Common myeloid progenitor, CD34-positive (primary cell): ENCODE data around the gene VTI1A.

Experiments
- CTCF ChIA-PET: fragments of 350-600 bp; sonication (Branson Sonifier 250); formaldehyde crosslinking; loops from one replicate; lab custom pipeline; 2021; ENCODE audit warnings: antibody characterized with exemption; lab: Charles Lee
- POLR2A ChIA-PET: fragments of 350-600 bp; sonication (Branson Sonifier 250); formaldehyde crosslinking; loops from one replicate; lab custom pipeline; 2021; ENCODE audit warnings: antibody characterized with exemption; lab: Charles Lee
- DNase-seq, 3 donors: peaks; one replicate each; pipeline versions ENCODE4 v3.0.0 to v3.0.0-alpha.2; 2013
- H3K27ac ChIP-seq, 2 experiments: 1 replicate in 1 of 2; 2 replicates in 1 of 2; pipeline ENCODE4 v1.7.0; 2013; ENCODE audit warnings: inconsistent platforms in 2 of 2, low read length in 2 of 2, mild to moderate bottlenecking in 2 of 2, low read depth in 1 of 2, moderate library complexity in 1 of 2; ENCODE audit not compliant: severe bottlenecking in 2 of 2, insufficient read depth in 1 of 2, poor library complexity in 1 of 2
- H3K27me3 ChIP-seq, 5 experiments: replicated peaks in 2 of 5; 1 replicate in 3 of 5; 2 replicates in 2 of 5; pipeline versions ENCODE4 v1.6.1 to v1.7.0; 2013; ENCODE audit warnings: low read length in 4 of 5, mild to moderate bottlenecking in 2 of 5, moderate library complexity in 2 of 5, inconsistent platforms in 1 of 5; ENCODE audit not compliant: insufficient read depth in 5 of 5, control insufficient read depth in 4 of 5
- H3K36me3 ChIP-seq, 4 experiments: 1 replicate in 2 of 4; 2 replicates in 2 of 4; pipeline versions ENCODE4 v1.6.1 to v1.7.0; 2013; ENCODE audit warnings: low read length in 3 of 4, control low read depth in 1 of 4, mild to moderate bottlenecking in 1 of 4; ENCODE audit not compliant: control insufficient read depth in 4 of 4, insufficient read depth in 4 of 4
- H3K4me1 ChIP-seq, 4 experiments: 1 replicate in 3 of 4; 2 replicates in 1 of 4; pipeline versions ENCODE4 v1.6.1 to v1.7.1; 2013; ENCODE audit warnings: low read length in 3 of 4, mild to moderate bottlenecking in 3 of 4, control low read depth in 1 of 4, inconsistent platforms in 1 of 4, moderate library complexity in 1 of 4; ENCODE audit not compliant: control insufficient read depth in 4 of 4, insufficient read depth in 4 of 4; ENCODE audit errors: control extremely low read depth in 1 of 4
- H3K4me3 ChIP-seq, 7 experiments: 1 replicate in 4 of 7; 2 replicates in 3 of 7; pipeline versions ENCODE4 v1.5.1 to v1.7.0; 2013; ENCODE audit warnings: mild to moderate bottlenecking in 7 of 7, low read length in 6 of 7, moderate library complexity in 6 of 7, inconsistent platforms in 2 of 7, low read depth in 2 of 7, control low read depth in 1 of 7; ENCODE audit not compliant: insufficient read depth in 4 of 7, control insufficient read depth in 1 of 7; ENCODE audit errors: extremely low read depth in 1 of 7
- H3K9me3 ChIP-seq, 5 experiments: 1 replicate in 4 of 5; 2 replicates in 1 of 5; pipeline versions ENCODE4 v1.6.1 to v1.7.1; 2013; ENCODE audit warnings: low read length in 4 of 5, mild to moderate bottlenecking in 2 of 5, inconsistent platforms in 1 of 5, low read depth in 1 of 5, moderate library complexity in 1 of 5; ENCODE audit not compliant: control insufficient read depth in 4 of 5, insufficient read depth in 2 of 5; ENCODE audit errors: control extremely low read depth in 1 of 5
- WGBS: methylation state at CpG from one replicate; pipeline ENCODE4 v1.1.5; 2013; ENCODE audit not compliant: insufficient coverage; 5-methylcytosine and 5-hydroxymethylcytosine counted together

Gene VTI1A

GRCh38 chr10:112447620-112447928 is 559 bp downstream of the VTI1A start:
- POLR2A ChIA-PET: interaction anchor here (0.6 kb wide), 1 partner anchor 15 kb away, joined by 6 read pairs; no protein-coding TSS in a partner anchor
- WGBS: 0% methylated on average over 5 of the region's 10 CpGs

GRCh38 chr10:112448888-112449287 is 1.9 kb downstream of the VTI1A start:
- ChIA-PET POLR2A (no interaction called here), CTCF (interaction anchor here (0.6 to 1.7 kb wide), 3 partner anchors 23 to 127 kb away, joined by 3 to 5 read pairs (median 4); no protein-coding TSS in a partner anchor)
- peaks cover 14 to 28% (median 18%) of the 10 kb centered on the region in 4 experiments for H3K4me1 ChIP-seq
- WGBS: 80% methylated on average over 2 of the region's 4 CpGs
- H3K27ac ChIP-seq: no peak overlapping the region
- H3K36me3 ChIP-seq: peaks cover 5 to 14% (median 7%) of the 10 kb centered on the region in 4 experiments
- peak in 2 of 3 donors; percentile 21 for DNase-seq
- H3K27me3 ChIP-seq: no peaks in the 10 kb centered on the region
- peaks cover 0 to 5% (median 0%) of the 10 kb centered on the region in 5 experiments for H3K9me3 ChIP-seq
- H3K4me3 ChIP-seq: no peak overlapping the region

More at GRCh38 chr10:112447620-112447928, 559 bp downstream of the VTI1A start:
- peak in 1 of 3 donors; percentile 59 for DNase-seq
- Histone ChIP-seq H3K27ac (peak overlapping the region; percentile 95 to 98), H3K4me3 (peak overlapping the region; percentile 88 to 100 (median 99)), H3K9me3 (no peaks in the 10 kb centered on the region), H3K27me3 (no peaks in the 10 kb centered on the region), H3K36me3 (peaks cover 7 to 21% (median 9%) of the 10 kb centered on the region in 4 experiments), H3K4me1 (peaks cover 14 to 28% (median 18%) of the 10 kb centered on the region in 4 experiments)
- CTCF ChIA-PET: interaction anchor here (0.9 to 1.8 kb wide), 5 partner anchors 9 to 28 kb away, joined by 3 to 4 read pairs (median 4); no protein-coding TSS in a partner anchor

GRCh38 chr10:112454910-112455779 is 8.1 kb downstream of the VTI1A start:
- ChIA-PET POLR2A (no interaction called here), CTCF (interaction anchor here (1.0 to 1.8 kb wide), 3 partner anchors 8 to 19 kb away, joined by 3 to 6 read pairs (median 4); partner anchors contain the start of genes VTI1A and ZDHHC6)
- no peak overlapping the region for H3K27ac ChIP-seq
- H3K9me3 ChIP-seq: peaks cover 0 to 5% (median 0%) of the 10 kb centered on the region in 5 experiments
- no peaks in the 10 kb centered on the region for H3K27me3 ChIP-seq
- no peak overlapping the region for H3K4me3 ChIP-seq
- H3K4me1 ChIP-seq: no peaks in the 10 kb centered on the region
- 100% methylated on average over 1 of the region's 3 CpGs for WGBS
- H3K36me3 ChIP-seq: peaks cover 0 to 3% (median 0%) of the 10 kb centered on the region in 4 experiments
- no peak for DNase-seq

GRCh38 chr10:112456533-112456932 is 9.5 kb downstream of the VTI1A start:
- peak in 2 of 3 donors; percentile 41 to 49 for DNase-seq
- no CpG with 5 or more reads among the region's 2 CpGs for WGBS
- POLR2A ChIA-PET: no interaction called here

GRCh38 chr10:112460366-112460765 is 13.4 kb downstream of the VTI1A start:
- POLR2A ChIA-PET: interaction anchor here (0.5 kb wide), 1 partner anchor 10 kb away, joined by 4 read pairs; no protein-coding TSS in a partner anchor
- CTCF ChIA-PET: interaction anchor here (1.8 kb wide), 1 partner anchor 12 kb away, joined by 11 read pairs; no protein-coding TSS in a partner anchor
- H3K27ac ChIP-seq: no peak overlapping the region
- H3K9me3 ChIP-seq: peaks cover 0 to 4% (median 2%) of the 10 kb centered on the region in 5 experiments
- H3K4me1 ChIP-seq: no peaks in the 10 kb centered on the region
- H3K27me3 ChIP-seq: no peaks in the 10 kb centered on the region
- no peak for DNase-seq
- no peak overlapping the region for H3K4me3 ChIP-seq
- no CpG with 5 or more reads among the region's 2 CpGs for WGBS
- peaks cover 6 to 17% (median 12%) of the 10 kb centered on the region in 4 experiments for H3K36me3 ChIP-seq

More at GRCh38 chr10:112456533-112456932, 9.5 kb downstream of the VTI1A start:
- Histone ChIP-seq H3K27me3 (no peaks in the 10 kb centered on the region), H3K27ac (no peak overlapping the region), H3K9me3 (peaks cover 0 to 5% (median 0%) of the 10 kb centered on the region in 5 experiments), H3K4me1 (no peaks in the 10 kb centered on the region), H3K36me3 (peaks cover 0 to 7% (median 2%) of the 10 kb centered on the region in 4 experiments), H3K4me3 (no peak overlapping the region)
- CTCF ChIA-PET: interaction anchor here (0.8 to 1.7 kb wide), 9 partner anchors 8 to 23 kb away, joined by 3 to 6 read pairs (median 4); partner anchors contain the start of genes VTI1A and ZDHHC6

GRCh38 chr10:112461029-112461887 is 14.2 kb downstream of the VTI1A start:
- no peak for DNase-seq
- WGBS: 100% methylated on average over 3 of the region's 4 CpGs
- H3K9me3 ChIP-seq: peaks cover 0 to 6% (median 3%) of the 10 kb centered on the region in 5 experiments
- no peaks in the 10 kb centered on the region for H3K27me3 ChIP-seq
- no peak overlapping the region for H3K4me3 ChIP-seq
- ChIA-PET CTCF (interaction anchor here (1.0 to 1.8 kb wide), 2 partner anchors 11 to 15 kb away, joined by 3 to 11 read pairs; no protein-coding TSS in a partner anchor), POLR2A (interaction anchor here (0.5 kb wide), 1 partner anchor 11 kb away, joined by 4 read pairs; no protein-coding TSS in a partner anchor)
- peaks cover 12 to 26% (median 18%) of the 10 kb centered on the region in 4 experiments for H3K36me3 ChIP-seq
- no peaks in the 10 kb centered on the region for H3K4me1 ChIP-seq
- no peak overlapping the region for H3K27ac ChIP-seq
